ENCODE data around the gene KCTD5.
"Not testable (repeated sequence)": the region's sequence is repeated elsewhere in the genome, so short reads cannot be mapped to it uniquely, and the experiment has no call there.

- TF ChIP-seq CTCF, EZH2 (IDR thresholded peaks at IDR 0.05): not testable (repeated sequence)
Observed at GRCh38 chr16:2678206-2678965, 3.9 kb upstream of the KCTD5 start.

All from neural progenitor cell (in vitro differentiated cells).